ENCODE data around the gene RNF41. TPM values are rescaled to one million over a fixed set of nuclear protein-coding genes. Genes with fewer than 3 reads are reported as not detected.

Gene RNF41
- total RNA-seq, 1 donor from 2014 or later = 38.5 TPM

DNA sequence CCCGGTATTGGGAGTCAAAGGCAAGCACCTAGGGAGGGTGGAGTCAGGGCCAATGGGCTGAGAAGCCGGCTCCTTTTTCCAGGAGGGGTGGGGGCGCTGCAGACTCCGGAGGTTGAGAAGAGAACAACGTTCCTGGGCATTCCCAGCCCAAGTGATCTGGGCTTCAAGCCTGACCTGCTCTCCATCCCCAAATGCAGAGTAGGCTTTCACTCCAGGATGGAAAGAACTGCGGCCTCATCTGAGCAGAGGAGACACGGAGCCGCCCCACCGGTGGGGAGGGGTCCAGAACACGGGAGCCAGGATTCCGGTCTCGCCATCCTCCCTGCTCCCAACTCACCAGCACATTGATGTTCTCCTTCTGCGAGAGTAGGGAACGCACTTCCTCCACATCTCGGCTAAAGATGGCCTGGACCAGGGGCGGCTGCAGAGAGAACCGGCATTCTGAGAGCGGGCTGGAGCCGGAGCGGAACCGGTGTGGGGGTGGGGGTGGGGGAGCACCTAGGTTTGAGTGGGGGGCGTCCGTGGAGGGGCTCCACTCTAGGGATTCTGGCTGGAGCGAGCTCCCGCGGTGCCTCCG lies 35.9 kb upstream of the RNF41 start:
- H3K9me3 Mint-ChIP-seq = no peaks in the 10 kb centered on the region
- H3K27ac Mint-ChIP-seq = peak overlapping the region; percentile 71
- H3K27me3 Mint-ChIP-seq (ENCODE audit: low read depth) = no peaks in the 10 kb centered on the region
- peaks cover 30% of the 10 kb centered on the region for H3K36me3 Mint-ChIP-seq (ENCODE audit: low read depth)
- DNase-seq (ENCODE audit: low spot score) = no peak
- intact Hi-C loops (cut with micrococcal nuclease) = loop anchor here (2.0 to 5.0 kb wide), 2 partner anchors 65 to 140 kb away; partner anchors contain the start of genes RPL41 and ZC3H10
- peak overlapping the region; percentile 86 for H3K4me3 Mint-ChIP-seq (ENCODE audit: low read depth)
- H3K4me1 Mint-ChIP-seq (ENCODE audit: low read depth) = peaks cover 11% of the 10 kb centered on the region

DNA sequence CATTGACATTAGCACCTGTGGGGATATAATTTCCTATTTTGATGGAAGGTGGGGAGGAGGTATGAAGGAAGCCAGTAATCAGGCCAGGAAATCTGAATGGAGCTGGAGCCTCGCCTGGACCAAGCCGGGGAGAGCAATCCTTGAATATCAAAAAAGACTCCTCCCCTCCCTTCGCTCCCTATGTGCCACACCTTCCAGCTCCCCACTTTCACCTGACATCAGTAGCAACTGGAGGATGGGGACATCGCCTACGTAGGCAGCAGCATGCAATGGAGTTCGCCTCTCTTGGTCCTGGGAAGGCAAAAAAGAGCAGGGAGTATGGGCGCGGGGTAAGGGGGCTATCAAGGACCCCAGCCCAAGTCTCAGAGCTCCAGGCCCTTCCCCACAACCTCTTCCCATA lies 35.3 kb upstream of the RNF41 start:
- H3K36me3 Mint-ChIP-seq (ENCODE audit: low read depth) = peaks cover 35% of the 10 kb centered on the region
- no peaks in the 10 kb centered on the region for H3K27me3 Mint-ChIP-seq (ENCODE audit: low read depth)
- H3K27ac Mint-ChIP-seq = peak overlapping the region; percentile 3
- intact Hi-C loops (cut with micrococcal nuclease) = loop anchor here (2.0 to 5.0 kb wide), 2 partner anchors 64 to 140 kb away; partner anchors contain the start of genes RPL41 and ZC3H10
- no peaks in the 10 kb centered on the region for H3K9me3 Mint-ChIP-seq
- DNase-seq (ENCODE audit: low spot score) = no peak
- peak overlapping the region; percentile 86 for H3K4me3 Mint-ChIP-seq (ENCODE audit: low read depth)
- H3K4me1 Mint-ChIP-seq (ENCODE audit: low read depth) = peaks cover 11% of the 10 kb centered on the region

- Mint-ChIP-seq H3K9me3 (no peaks in the 10 kb centered on the region), H3K4me1 (ENCODE audit: low read depth) (peaks cover 11% of the 10 kb centered on the region), H3K27ac (no peak overlapping the region), H3K4me3 (ENCODE audit: low read depth) (peak overlapping the region; percentile 86), H3K27me3 (ENCODE audit: low read depth) (no peaks in the 10 kb centered on the region), H3K36me3 (ENCODE audit: low read depth) (peaks cover 41% of the 10 kb centered on the region)
- DNase-seq (ENCODE audit: low spot score) = no peak
- intact Hi-C loops (cut with micrococcal nuclease) = loop anchor here (2.0 to 5.0 kb wide), 2 partner anchors 64 to 139 kb away; partner anchors contain the start of genes RPL41 and ZC3H10
These were observed 34.7 kb upstream of the RNF41 start for GRCh38 chr12:56256326-56256960.

- no peaks in the 10 kb centered on the region for H3K9me3 Mint-ChIP-seq
- H3K4me3 Mint-ChIP-seq (ENCODE audit: low read depth) = no peak overlapping the region
- no peaks in the 10 kb centered on the region for H3K27me3 Mint-ChIP-seq (ENCODE audit: low read depth)
- H3K4me1 Mint-ChIP-seq (ENCODE audit: low read depth) = peaks cover 11% of the 10 kb centered on the region
- peaks cover 42% of the 10 kb centered on the region for H3K36me3 Mint-ChIP-seq (ENCODE audit: low read depth)
- intact Hi-C loops (cut with micrococcal nuclease) = loop anchor here (2.0 to 5.0 kb wide), 2 partner anchors 63 to 138 kb away; partner anchors contain the start of genes RPL41 and ZC3H10
- H3K27ac Mint-ChIP-seq = no peak overlapping the region
- DNase-seq (ENCODE audit: low spot score) = no peak
These were observed 33.9 kb upstream of the RNF41 start for GRCh38 chr12:56255671-56256070.

DNA sequence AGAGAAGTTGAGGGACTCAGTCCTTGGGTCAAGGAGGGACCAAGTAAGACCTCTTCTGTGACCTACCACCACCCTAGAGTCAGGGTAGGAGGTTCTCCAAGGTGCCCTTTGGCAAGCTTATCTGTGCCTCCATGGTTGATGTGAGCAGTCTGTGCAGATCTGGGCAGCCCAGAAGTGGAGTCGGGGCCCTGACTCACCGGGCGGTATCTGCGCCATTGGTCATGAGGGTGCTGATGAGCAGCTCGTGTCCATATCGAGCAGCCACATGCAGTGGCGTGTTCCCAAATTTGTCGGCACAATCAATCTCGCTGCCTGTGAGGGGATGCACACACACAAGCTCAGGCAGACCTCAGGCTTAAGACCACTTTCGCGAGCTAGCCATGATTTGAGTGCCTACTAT lies 31.4 kb upstream of the RNF41 start:
- Mint-ChIP-seq H3K4me3 (ENCODE audit: low read depth) (no peak overlapping the region), H3K27ac (no peak overlapping the region), H3K9me3 (no peaks in the 10 kb centered on the region), H3K27me3 (ENCODE audit: low read depth) (no peaks in the 10 kb centered on the region), H3K4me1 (ENCODE audit: low read depth) (peaks cover 5% of the 10 kb centered on the region), H3K36me3 (ENCODE audit: low read depth) (peaks cover 47% of the 10 kb centered on the region)
- intact Hi-C loops (cut with micrococcal nuclease) = no loop called here
- DNase-seq (ENCODE audit: low spot score) = no peak

DNA sequence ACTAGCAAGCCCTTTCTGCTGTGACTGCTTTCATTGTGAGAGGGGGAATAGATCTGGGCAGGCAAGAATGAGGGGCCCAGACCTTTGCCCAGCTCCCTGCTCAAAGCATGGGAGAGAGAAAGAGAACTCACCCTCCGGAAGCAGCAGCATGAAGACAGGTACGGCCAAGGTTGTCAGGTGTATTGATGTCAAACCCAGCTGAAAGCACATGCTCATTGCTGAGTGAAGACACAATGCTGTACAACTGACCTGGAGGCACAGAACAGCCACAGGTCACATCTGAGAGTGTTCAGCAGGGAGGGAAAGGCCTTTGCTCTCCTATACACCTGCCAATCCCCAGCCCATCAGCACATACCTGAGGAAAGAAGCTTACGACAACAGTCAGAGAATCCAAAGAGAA lies 30.9 kb upstream of the RNF41 start:
- H3K4me3 Mint-ChIP-seq (ENCODE audit: low read depth) = no peak overlapping the region
- H3K27me3 Mint-ChIP-seq (ENCODE audit: low read depth) = no peaks in the 10 kb centered on the region
- DNase-seq (ENCODE audit: low spot score) = no peak
- H3K4me1 Mint-ChIP-seq (ENCODE audit: low read depth) = peaks cover 5% of the 10 kb centered on the region
- intact Hi-C loops (cut with micrococcal nuclease) = no loop called here
- H3K36me3 Mint-ChIP-seq (ENCODE audit: low read depth) = peaks cover 49% of the 10 kb centered on the region
- no peaks in the 10 kb centered on the region for H3K9me3 Mint-ChIP-seq
- no peak overlapping the region for H3K27ac Mint-ChIP-seq

DNA sequence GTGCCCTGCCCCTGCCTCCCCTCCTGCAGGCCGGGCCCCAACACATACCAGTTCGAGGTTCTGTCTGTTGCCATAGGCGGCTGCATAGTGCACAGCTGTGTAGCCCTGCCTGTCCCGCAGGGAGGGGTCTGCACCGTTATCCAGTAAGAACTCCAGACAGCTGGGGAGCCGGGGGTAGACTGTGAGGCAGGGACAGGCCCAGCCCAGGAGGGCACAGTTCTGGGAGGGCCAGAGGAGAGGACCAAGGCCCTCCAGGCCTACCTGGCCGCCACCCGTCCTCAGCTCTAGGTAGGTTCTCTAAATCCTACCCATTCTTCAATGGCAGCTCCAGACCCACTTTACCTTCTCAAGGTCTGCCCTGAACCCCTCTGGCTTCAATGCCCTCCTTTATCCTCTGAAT lies 27.0 kb upstream of the RNF41 start:
- Mint-ChIP-seq H3K27me3 (ENCODE audit: low read depth) (no peaks in the 10 kb centered on the region), H3K4me3 (ENCODE audit: low read depth) (no peak overlapping the region), H3K4me1 (ENCODE audit: low read depth) (no peaks in the 10 kb centered on the region), H3K27ac (no peak overlapping the region), H3K9me3 (no peaks in the 10 kb centered on the region), H3K36me3 (ENCODE audit: low read depth) (peaks cover 56% of the 10 kb centered on the region)
- DNase-seq (ENCODE audit: low spot score) = no peak
- intact Hi-C loops (cut with micrococcal nuclease) = no loop called here

GRCh38 chr12:56247923-56248322 lies 26.2 kb upstream of the RNF41 start:
- H3K27ac Mint-ChIP-seq = no peak overlapping the region
- no peak overlapping the region for H3K4me3 Mint-ChIP-seq (ENCODE audit: low read depth)
- no peak for DNase-seq (ENCODE audit: low spot score)
- no peaks in the 10 kb centered on the region for H3K27me3 Mint-ChIP-seq (ENCODE audit: low read depth)
- no peaks in the 10 kb centered on the region for H3K9me3 Mint-ChIP-seq
- H3K4me1 Mint-ChIP-seq (ENCODE audit: low read depth) = no peaks in the 10 kb centered on the region
- peaks cover 54% of the 10 kb centered on the region for H3K36me3 Mint-ChIP-seq (ENCODE audit: low read depth)
- intact Hi-C loops (cut with micrococcal nuclease) = no loop called here

GRCh38 chr12:56244494-56244893 lies 22.8 kb upstream of the RNF41 start:
- H3K4me3 Mint-ChIP-seq (ENCODE audit: low read depth) = no peak overlapping the region
- no peak for DNase-seq (ENCODE audit: low spot score)
- no peak overlapping the region for H3K27ac Mint-ChIP-seq
- no peaks in the 10 kb centered on the region for H3K27me3 Mint-ChIP-seq (ENCODE audit: low read depth)
- peaks cover 61% of the 10 kb centered on the region for H3K36me3 Mint-ChIP-seq (ENCODE audit: low read depth)
- intact Hi-C loops (cut with micrococcal nuclease) = no loop called here
- H3K9me3 Mint-ChIP-seq = no peaks in the 10 kb centered on the region
- peaks cover 2% of the 10 kb centered on the region for H3K4me1 Mint-ChIP-seq (ENCODE audit: low read depth)

DNA sequence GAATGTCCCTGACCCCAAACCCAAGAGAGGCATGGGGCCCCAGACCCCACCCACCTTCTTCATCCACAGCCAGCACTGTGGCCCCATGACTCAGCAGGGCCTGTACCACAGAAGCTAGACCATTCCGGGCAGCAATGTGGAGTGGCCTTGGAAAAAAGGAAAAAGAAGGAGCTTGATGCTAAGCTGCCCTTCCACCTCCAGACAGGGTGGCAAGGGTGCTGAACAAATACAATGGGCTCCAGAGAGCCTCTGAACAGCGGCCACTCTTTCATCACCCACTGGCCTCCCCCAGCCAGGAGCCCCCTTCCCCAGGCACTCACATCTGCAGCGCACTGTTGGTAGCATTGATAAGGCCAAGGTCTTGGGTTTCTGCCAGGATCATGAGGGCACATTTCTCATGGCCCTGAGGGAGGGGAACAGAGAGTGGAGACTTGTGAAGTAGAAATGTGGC lies 22.0 kb upstream of the RNF41 start:
- intact Hi-C loops (cut with micrococcal nuclease) = no loop called here
- H3K27me3 Mint-ChIP-seq (ENCODE audit: low read depth) = no peaks in the 10 kb centered on the region
- peaks cover 2% of the 10 kb centered on the region for H3K4me1 Mint-ChIP-seq (ENCODE audit: low read depth)
- H3K27ac Mint-ChIP-seq = no peak overlapping the region
- H3K9me3 Mint-ChIP-seq = no peaks in the 10 kb centered on the region
- peaks cover 56% of the 10 kb centered on the region for H3K36me3 Mint-ChIP-seq (ENCODE audit: low read depth)
- DNase-seq (ENCODE audit: low spot score) = no peak
- H3K4me3 Mint-ChIP-seq (ENCODE audit: low read depth) = no peak overlapping the region

DNA sequence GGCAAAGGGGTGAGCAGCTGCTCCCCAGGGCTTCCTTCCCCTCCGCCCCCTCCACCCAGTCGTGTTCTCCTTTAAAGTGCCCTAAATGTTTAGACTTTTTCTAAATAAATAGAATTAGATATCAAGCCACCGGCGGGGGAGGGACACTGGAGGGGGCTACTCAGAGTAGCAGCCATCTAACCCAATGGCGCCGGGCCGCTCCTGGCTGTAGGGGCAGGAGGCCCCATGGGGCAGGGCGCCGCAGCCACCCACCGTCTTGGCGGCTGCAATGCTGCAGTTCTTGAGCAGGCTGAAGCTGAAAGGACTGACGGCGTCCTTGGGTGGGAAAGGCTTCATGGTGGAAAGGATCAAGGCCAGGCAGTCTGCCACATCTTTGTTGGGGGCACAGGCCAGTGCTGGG lies 21.3 kb upstream of the RNF41 start:
- Mint-ChIP-seq H3K27me3 (ENCODE audit: low read depth) (no peaks in the 10 kb centered on the region), H3K36me3 (ENCODE audit: low read depth) (peaks cover 56% of the 10 kb centered on the region), H3K4me3 (ENCODE audit: low read depth) (no peak overlapping the region), H3K4me1 (ENCODE audit: low read depth) (peaks cover 2% of the 10 kb centered on the region), H3K9me3 (no peaks in the 10 kb centered on the region), H3K27ac (no peak overlapping the region)
- intact Hi-C loops (cut with micrococcal nuclease) = no loop called here
- DNase-seq (ENCODE audit: low spot score) = no peak

GRCh38 chr12:56241424-56242303 lies 19.9 kb upstream of the RNF41 start:
- no peaks in the 10 kb centered on the region for H3K9me3 Mint-ChIP-seq
- intact Hi-C loops (cut with micrococcal nuclease) = no loop called here
- no peak overlapping the region for H3K27ac Mint-ChIP-seq
- H3K27me3 Mint-ChIP-seq (ENCODE audit: low read depth) = no peaks in the 10 kb centered on the region
- H3K4me1 Mint-ChIP-seq (ENCODE audit: low read depth) = peaks cover 2% of the 10 kb centered on the region
- no peak for DNase-seq (ENCODE audit: low spot score)
- no peak overlapping the region for H3K4me3 Mint-ChIP-seq (ENCODE audit: low read depth)
- peaks cover 48% of the 10 kb centered on the region for H3K36me3 Mint-ChIP-seq (ENCODE audit: low read depth)

- DNase-seq (ENCODE audit: low spot score) = no peak
- intact Hi-C loops (cut with micrococcal nuclease) = no loop called here
- H3K27me3 Mint-ChIP-seq (ENCODE audit: low read depth) = no peaks in the 10 kb centered on the region
- H3K27ac Mint-ChIP-seq = no peak overlapping the region
- H3K4me3 Mint-ChIP-seq (ENCODE audit: low read depth) = no peak overlapping the region
- H3K9me3 Mint-ChIP-seq = no peaks in the 10 kb centered on the region
- peaks cover 2% of the 10 kb centered on the region for H3K4me1 Mint-ChIP-seq (ENCODE audit: low read depth)
- peaks cover 24% of the 10 kb centered on the region for H3K36me3 Mint-ChIP-seq (ENCODE audit: low read depth)
These were observed 15.8 kb upstream of the RNF41 start for GRCh38 chr12:56237552-56237951.
